HCT116 (cell line): ENCODE results near the gene STEAP4. TPM values are rescaled to one million over a fixed set of nuclear protein-coding genes. Genes with fewer than 3 reads are reported as not detected.

Experiments
- ATAC-seq: fragments of 200-7000 bp; cut with Tn5 transposase; 2 replicates; pipeline ENCODE4 v1.9.1; 2020; ENCODE audit warnings: mild to moderate bottlenecking, moderate library complexity
- BruUV-seq: library from RNA; stranded (reverse); fragments of 400-500 nt; replicated peaks from 2 replicates; lab custom pipeline; 2021; lab: Mats Ljungman, UMichigan
- CTCF ChIA-PET: fragments of 300-600 bp; sonication (Branson Sonifier 250); formaldehyde crosslinking; loops from one replicate; lab custom pipeline; 2021; ENCODE audit warnings: antibody characterized with exemption; lab: Charles Lee
- POLR2A ChIA-PET: fragments of 300-600, 350-600 bp; sonication (Branson Sonifier 250); formaldehyde crosslinking; loops from one replicate; lab custom pipeline; 2021; ENCODE audit warnings: antibody characterized with exemption; lab: Charles Lee
- RAD21 ChIA-PET, 2 experiments: fragments of 300-600 bp; sonication (Branson Sonifier 250); formaldehyde crosslinking; loops; one replicate each; lab custom pipeline; 2023; ENCODE audit warnings: low total read pairs in 2 of 2; ENCODE audit not compliant: uncharacterized antibody in 2 of 2, unreplicated experiment in 2 of 2, low non-redundant PET in 1 of 2; lab: Charles Lee
- DNase-seq: peaks from one replicate; pipeline ENCODE4 v3.0.0-alpha.2; 2010; ENCODE audit warnings: low read depth, low spot score
- H2AFZ ChIP-seq: fragments of 200-600 bp; shearing (Covaris generic), sonication (generic); 2 replicates; pipeline ENCODE4 v1.6.1; 2017; ENCODE audit warnings: low read depth, mixed run types, mixed read lengths, antibody characterized with exemption, low read length; ENCODE audit not compliant: poor library complexity, severe bottlenecking
- H3K27ac ChIP-seq: 2 replicates; pipeline ENCODE4 v1.5.1; 2012; ENCODE audit warnings: low read depth, low read length
- H3K27me3 ChIP-seq: fragments of 200-600 bp; sonication (generic); 2 replicates; pipeline ENCODE4 v1.6.1; 2016; ENCODE audit warnings: mixed run types, low read length, mixed read lengths; ENCODE audit not compliant: insufficient read depth
- H3K36me3 ChIP-seq, 2 experiments: fragments of 200-500 bp in 1 of 2; fragments of 200-600 bp in 1 of 2; sonication (Bioruptor generic) in 1 of 2; sonication (generic) in 1 of 2; 2 replicates each; pipeline versions ENCODE4 v1.5.1 to v1.6.1; 2014 to 2016; ENCODE audit warnings: low read length in 2 of 2, inconsistent platforms in 1 of 2, mixed read lengths in 1 of 2, mixed run types in 1 of 2; ENCODE audit not compliant: insufficient read depth in 2 of 2, control insufficient read depth in 1 of 2
- H3K4me1 ChIP-seq, 2 experiments: fragments of 200-600 bp in 1 of 2; sonication (generic) in 1 of 2; 2 replicates each; pipeline versions ENCODE4 v1.5.1 to v1.6.1; 2012 to 2017; ENCODE audit warnings: low read length in 2 of 2, inconsistent platforms in 1 of 2, mild to moderate bottlenecking in 1 of 2, mixed read lengths in 1 of 2, mixed run types in 1 of 2, moderate library complexity in 1 of 2; ENCODE audit not compliant: insufficient read depth in 2 of 2, control insufficient read depth in 1 of 2
- H3K4me2 ChIP-seq: fragments of 200-600 bp; sonication (generic); 2 replicates; pipeline ENCODE4 v1.6.1; 2017; ENCODE audit warnings: mixed run types, low read length, mixed read lengths
- H3K4me3 ChIP-seq, 2 experiments: fragments of 200-600 bp in 1 of 2; sonication (generic) in 1 of 2; replicated peaks in 1 of 2; 2 replicates each; pipeline ENCODE4 v1.5.1; 2011 to 2016; ENCODE audit warnings: low read length in 2 of 2, control low read depth in 1 of 2, low read depth in 1 of 2, mild to moderate bottlenecking in 1 of 2, mixed read lengths in 1 of 2, mixed run types in 1 of 2
- H3K79me2 ChIP-seq: fragments of 200-600 bp; sonication (generic); 2 replicates; pipeline ENCODE4 v1.6.1; 2017; ENCODE audit warnings: mild to moderate bottlenecking, mixed run types, low read length, moderate library complexity, mixed read lengths; ENCODE audit not compliant: insufficient read depth
- H3K9ac ChIP-seq: fragments of 200-600 bp; sonication (generic); 2 replicates; pipeline ENCODE4 v1.6.1; 2016; ENCODE audit warnings: low read length, mixed read lengths
- H3K9me2 ChIP-seq: fragments of 200-600 bp; sonication (generic), shearing (Covaris generic); 2 replicates; pipeline ENCODE4 v1.6.1; 2017; ENCODE audit warnings: mixed run types, mild to moderate bottlenecking, moderate library complexity; ENCODE audit not compliant: insufficient read depth
- H3K9me3 ChIP-seq, 2 experiments: fragments of 200-500 bp in 1 of 2; fragments of 200-600 bp in 1 of 2; sonication (Bioruptor generic) in 1 of 2; sonication (generic) in 1 of 2; 2 replicates each; pipeline ENCODE4 v1.6.1; 2014 to 2017; ENCODE audit warnings: low read length in 2 of 2, mixed read lengths in 2 of 2, inconsistent platforms in 1 of 2, low read depth in 1 of 2, mild to moderate bottlenecking in 1 of 2, mixed run types in 1 of 2, moderate library complexity in 1 of 2; ENCODE audit not compliant: control insufficient read depth in 1 of 2, insufficient read depth in 1 of 2
- H4K20me1 ChIP-seq: fragments of 200-600 bp; sonication (generic), shearing (Covaris generic); 2 replicates; pipeline ENCODE4 v1.6.1; 2017; ENCODE audit warnings: mixed run types, mild to moderate bottlenecking, moderate library complexity; ENCODE audit not compliant: insufficient read depth
- ATF3 ChIP-seq: IDR thresholded peaks from 2 replicates; pipeline ENCODE4 v1.6.1; 2012
- CBX3 ChIP-seq: IDR thresholded peaks from 2 replicates; pipeline ENCODE4 v1.6.1; 2012; ENCODE audit warnings: low read depth
- CEBPB ChIP-seq: IDR thresholded peaks from 2 replicates; pipeline ENCODE4 v1.6.1; 2012; ENCODE audit warnings: low read depth
- ELF1 ChIP-seq: IDR thresholded peaks from 2 replicates; pipeline ENCODE4 v1.6.1; 2012; ENCODE audit warnings: low read depth, borderline replicate concordance
- EZH2 ChIP-seq: fragments of 200-600 bp; sonication (generic); IDR thresholded peaks from 2 replicates; pipeline ENCODE4 v1.6.1; 2017; ENCODE audit warnings: antibody characterized with exemption, mixed run types
- EZH2phosphoT487 ChIP-seq: fragments of 200-600 bp; IDR thresholded peaks from 2 replicates; pipeline ENCODE4 v1.6.1; 2018; ENCODE audit warnings: antibody characterized with exemption, borderline replicate concordance
- FOSL1 ChIP-seq: IDR thresholded peaks from 2 replicates; pipeline ENCODE4 v1.6.1; 2012; ENCODE audit warnings: low read depth
- POLR2A ChIP-seq: IDR thresholded peaks from 2 replicates; pipeline ENCODE4 v1.7.0; 2011; ENCODE audit warnings: borderline replicate concordance; ENCODE audit not compliant: insufficient read depth, insufficient read length; ENCODE audit errors: extremely low read depth
- RAD21 ChIP-seq: IDR thresholded peaks from 2 replicates; pipeline ENCODE4 v1.6.1; 2012; ENCODE audit warnings: low read depth, mild to moderate bottlenecking
- SIN3A ChIP-seq: IDR thresholded peaks from 2 replicates; pipeline ENCODE4 v1.6.1; 2012; ENCODE audit warnings: low read depth
- SP1 ChIP-seq: IDR thresholded peaks from 2 replicates; pipeline ENCODE4 v1.6.1; 2012; ENCODE audit warnings: low read depth
- SRF ChIP-seq: IDR thresholded peaks from 2 replicates; pipeline ENCODE4 v1.6.1; 2012; ENCODE audit warnings: low read depth
- YY1 ChIP-seq: IDR thresholded peaks from 2 replicates; pipeline ENCODE4 v1.6.1; 2011; ENCODE audit warnings: low read length, low read depth, moderate library complexity, mild to moderate bottlenecking; ENCODE audit not compliant: insufficient replicate concordance; ENCODE audit errors: extremely low read depth
- ZNF274 ChIP-seq: fragments of 200-500 bp; sonication (Bioruptor generic); IDR thresholded peaks from 2 replicates; pipeline ENCODE4 v1.6.1; 2014; ENCODE audit warnings: mild to moderate bottlenecking, low read depth, low read length, inconsistent platforms
- intact Hi-C: fragments of 100-400 bp; cut with micrococcal nuclease; formaldehyde crosslinking; loops from 2 replicates; pipeline ENCODE4 v1.10.0; 2022
- total RNA-seq: library from RNA; stranded (reverse); gene quantifications from one replicate; pipeline ENCODE4 v1.2.1, GENCODE V29; 2021; ENCODE audit not compliant: unreplicated experiment
- TF ChIP-seq, protein P1 (sequence below): IDR thresholded peaks from 2 replicates; pipeline ENCODE4 v1.6.1; 2011; ENCODE audit warnings: mild to moderate bottlenecking, low read length, moderate library complexity; ENCODE audit not compliant: insufficient replicate concordance; ENCODE audit errors: extremely low read depth
- TF ChIP-seq, protein P2 (sequence below): IDR thresholded peaks from 2 replicates; pipeline ENCODE4 v1.6.1; 2012

The STEAP4 gene
- total RNA-seq, 1 experiment from 2014 or later: 0.15 TPM

- no peaks in the 10 kb centered on the region for H4K20me1 ChIP-seq
- POLR2A ChIA-PET: no interaction called here
- no peak overlapping the region for H3K4me2 ChIP-seq
- no peak overlapping the region for H3K4me3 ChIP-seq
- H3K27ac ChIP-seq: no peak overlapping the region
- H3K79me2 ChIP-seq: no peaks in the 10 kb centered on the region
- no peak overlapping the region for H3K9ac ChIP-seq
- ATAC-seq: no peak
- no peaks in the 10 kb centered on the region for H3K27me3 ChIP-seq
- CTCF ChIA-PET: no interaction called here
- RAD21 ChIA-PET: no interaction called here
- TF ChIP-seq, protein P1, sequence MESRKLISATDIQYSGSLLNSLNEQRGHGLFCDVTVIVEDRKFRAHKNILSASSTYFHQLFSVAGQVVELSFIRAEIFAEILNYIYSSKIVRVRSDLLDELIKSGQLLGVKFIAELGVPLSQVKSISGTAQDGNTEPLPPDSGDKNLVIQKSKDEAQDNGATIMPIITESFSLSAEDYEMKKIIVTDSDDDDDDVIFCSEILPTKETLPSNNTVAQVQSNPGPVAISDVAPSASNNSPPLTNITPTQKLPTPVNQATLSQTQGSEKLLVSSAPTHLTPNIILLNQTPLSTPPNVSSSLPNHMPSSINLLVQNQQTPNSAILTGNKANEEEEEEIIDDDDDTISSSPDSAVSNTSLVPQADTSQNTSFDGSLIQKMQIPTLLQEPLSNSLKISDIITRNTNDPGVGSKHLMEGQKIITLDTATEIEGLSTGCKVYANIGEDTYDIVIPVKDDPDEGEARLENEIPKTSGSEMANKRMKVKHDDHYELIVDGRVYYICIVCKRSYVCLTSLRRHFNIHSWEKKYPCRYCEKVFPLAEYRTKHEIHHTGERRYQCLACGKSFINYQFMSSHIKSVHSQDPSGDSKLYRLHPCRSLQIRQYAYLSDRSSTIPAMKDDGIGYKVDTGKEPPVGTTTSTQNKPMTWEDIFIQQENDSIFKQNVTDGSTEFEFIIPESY: no peak
- TF ChIP-seq ZNF274 (no peak), POLR2A (no peak), SP1 (no peak), FOSL1 (no peak), ATF3 (no peak), SIN3A (no peak)
- no peak for DNase-seq
- H3K4me1 ChIP-seq: peaks cover 0 to 5% of the 10 kb centered on the region in 2 experiments; a peak in 1 of 4 replicates
- no peaks in the 10 kb centered on the region for H3K9me2 ChIP-seq
- intact Hi-C loops: no loop called here
- no TSS peak for BruUV-seq
- H3K9me3 ChIP-seq: no peaks in the 10 kb centered on the region
- H3K36me3 ChIP-seq: no peaks in the 10 kb centered on the region
- no peak overlapping the region for H2AFZ ChIP-seq
These were observed 31.8 kb upstream of the STEAP4 start for GRCh38 chr7:88338503-88338902.

DNA sequence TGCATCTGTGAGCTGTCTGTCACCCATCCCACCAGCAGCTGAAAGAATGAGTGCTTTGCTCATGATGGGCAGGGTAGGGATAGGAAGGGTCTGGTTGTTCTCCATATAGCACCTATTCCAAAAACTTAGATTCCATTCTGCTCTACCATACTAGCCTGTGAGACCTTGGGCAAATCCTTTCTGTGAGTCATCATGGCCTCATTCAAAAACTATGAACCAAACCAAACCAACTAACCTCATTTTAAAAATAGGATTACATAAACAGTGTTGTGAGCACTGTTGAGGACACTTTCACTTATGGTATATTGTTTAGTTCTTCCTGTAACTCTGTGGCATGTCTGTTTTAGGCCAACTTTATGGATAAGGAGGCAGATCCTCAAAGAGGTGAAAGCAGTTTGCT is 30.9 kb upstream of the STEAP4 start:
- Histone ChIP-seq H3K4me3 (no peak overlapping the region), H3K79me2 (no peaks in the 10 kb centered on the region), H2AFZ (no peak overlapping the region), H3K4me1 (peaks cover 0 to 5% of the 10 kb centered on the region in 2 experiments; a peak in 1 of 4 replicates), H3K4me2 (peak overlapping the region; percentile 20; the same call in 1 of the 2 replicates), H3K27ac (no peak overlapping the region), H3K9me3 (no peaks in the 10 kb centered on the region)
- BruUV-seq: no TSS peak
- no peak for ATAC-seq
- TF ChIP-seq EZH2phosphoT487 (no peak), SRF (no peak), CBX3 (no peak), SP1 (no peak), CEBPB (no peak), ELF1 (no peak), RAD21 (no peak), YY1 (no peak), EZH2 (no peak)
- TF ChIP-seq, protein P2, sequence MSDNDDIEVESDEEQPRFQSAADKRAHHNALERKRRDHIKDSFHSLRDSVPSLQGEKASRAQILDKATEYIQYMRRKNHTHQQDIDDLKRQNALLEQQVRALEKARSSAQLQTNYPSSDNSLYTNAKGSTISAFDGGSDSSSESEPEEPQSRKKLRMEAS: no peak
- TF ChIP-seq, all 23 proteins: peak for 0
- no peaks in the 10 kb centered on the region for H3K36me3 ChIP-seq
- ChIA-PET RAD21 (no interaction called here), POLR2A (no interaction called here), CTCF (no interaction called here)
- no peak overlapping the region for H3K9ac ChIP-seq
- H4K20me1 ChIP-seq: no peaks in the 10 kb centered on the region
- intact Hi-C loops: no loop called here
- no peaks in the 10 kb centered on the region for H3K27me3 ChIP-seq
- DNase-seq: no peak
- no peaks in the 10 kb centered on the region for H3K9me2 ChIP-seq
